WI38 (cell line): ENCODE measurements around the gene POLR3B.

Source experiments
- H3K4me3 ChIP-seq: 2 replicates; pipeline ENCODE4 v1.5.1; 2011; ENCODE audit warnings: low read depth, mild to moderate bottlenecking, control low read depth, low read length
- CTCF ChIP-seq: IDR thresholded peaks from 2 replicates; pipeline ENCODE4 v1.5.1; 2012; ENCODE audit warnings: low read depth, mild to moderate bottlenecking, control low read depth, low read length

The POLR3B gene

GRCh38 chr12:106445053-106445452, 87.5 kb downstream of the POLR3B start:
- no peak overlapping the region for H3K4me3 ChIP-seq
- TF ChIP-seq CTCF: no peak

- H3K4me3 ChIP-seq: no peak overlapping the region
- TF ChIP-seq CTCF: no peak
Observed at GRCh38 chr12:106445959-106446358, 88.4 kb downstream of the POLR3B start.

GRCh38 chr12:106446419-106447092, 89.0 kb downstream of the POLR3B start:
- TF ChIP-seq CTCF: no peak
- H3K4me3 ChIP-seq: no peak overlapping the region

GRCh38 chr12:106452309-106452708, 94.8 kb downstream of the POLR3B start:
- no peak overlapping the region for H3K4me3 ChIP-seq

GRCh38 chr12:106455111-106455510, 97.6 kb downstream of the POLR3B start:
- TF ChIP-seq CTCF: no peak
- H3K4me3 ChIP-seq: no peak overlapping the region

More at GRCh38 chr12:106452309-106452708, 94.8 kb downstream of the POLR3B start:
- no peak for TF ChIP-seq CTCF

- H3K4me3 ChIP-seq: no peak overlapping the region
- no peak for TF ChIP-seq CTCF
Observed at GRCh38 chr12:106459124-106459523, 101.6 kb downstream of the POLR3B start.

GRCh38 chr12:106459534-106459933, 102.0 kb downstream of the POLR3B start:
- no peak overlapping the region for H3K4me3 ChIP-seq
- TF ChIP-seq CTCF: no peak
